Activated naive CD4-positive, alpha-beta T cell (primary cell): Measurements from ENCODE around the gene FOXD2.
"Not testable (repeated sequence)": the region's sequence is repeated elsewhere in the genome, so short reads cannot be mapped to it uniquely, and the experiment has no call there.

ENCODE experiments used
- DNase-seq, 4 experiments: peaks; one replicate each; lab custom pipeline; 2025; lab: John Stamatoyannopoulos, UW

Gene FOXD2

GRCh38 chr1:47439819-47440598, 2.2 kb downstream of the FOXD2 start:
- DNase-seq = no peak

- DNase-seq = no peak
Measured at GRCh38 chr1:47440599-47441081, 2.8 kb downstream of the FOXD2 start.

- no peak for DNase-seq
Measured at GRCh38 chr1:47441450-47442106, 3.7 kb downstream of the FOXD2 start.

- no peak for DNase-seq
Measured at GRCh38 chr1:47442202-47442601, 4.4 kb downstream of the FOXD2 start.

GRCh38 chr1:47442842-47443529, 5.1 kb downstream of the FOXD2 start:
- no peak for DNase-seq

- no peak for DNase-seq
Measured at GRCh38 chr1:47443530-47444296, 5.9 kb downstream of the FOXD2 start.

GRCh38 chr1:47444297-47444561, 6.4 kb downstream of the FOXD2 start:
- DNase-seq = no peak

- DNase-seq = no peak
Measured at GRCh38 chr1:47444562-47445465, 7.0 kb downstream of the FOXD2 start.

GRCh38 chr1:47445823-47446550, 8.1 kb downstream of the FOXD2 start:
- DNase-seq = no peak

- DNase-seq = no peak
Measured at GRCh38 chr1:47448462-47449222, 10.8 kb downstream of the FOXD2 start.

- no peak for DNase-seq
Measured at GRCh38 chr1:47449822-47450552, 12.1 kb downstream of the FOXD2 start.

GRCh38 chr1:47450606-47451005, 12.8 kb downstream of the FOXD2 start:
- no peak for DNase-seq

- DNase-seq = no peak
Measured at GRCh38 chr1:47452426-47452825, 14.6 kb downstream of the FOXD2 start.

- not testable (repeated sequence) for DNase-seq
Measured at GRCh38 chr1:47453910-47454309, 16.1 kb downstream of the FOXD2 start.

- DNase-seq = no peak
Measured at GRCh38 chr1:47456250-47456649, 18.4 kb downstream of the FOXD2 start.

- DNase-seq = not testable (repeated sequence)
Measured at GRCh38 chr1:47457547-47457946, 19.7 kb downstream of the FOXD2 start.

- DNase-seq = no peak
Measured at GRCh38 chr1:47459253-47459788, 21.5 kb downstream of the FOXD2 start.

- DNase-seq = no peak
Measured at GRCh38 chr1:47460040-47460439, 22.2 kb downstream of the FOXD2 start.

GRCh38 chr1:47460456-47460855, 22.6 kb downstream of the FOXD2 start:
- DNase-seq = no peak
